Loucy (cell line): Measurements from ENCODE around the gene RIPOR2.

Experiments
- H2AFZ ChIP-seq: fragments of 200-600 bp; sonication (generic); 2 replicates; pipeline ENCODE4 v1.6.0; 2016; ENCODE audit warnings: antibody characterized with exemption, mild to moderate bottlenecking, low read length, moderate library complexity
- H3F3A ChIP-seq: fragments of 200-600 bp; 2 replicates; pipeline ENCODE4 v1.6.0; 2016; ENCODE audit warnings: antibody characterized with exemption, low read depth, mild to moderate bottlenecking
- H3K27me3 ChIP-seq: fragments of 200-600 bp; sonication (generic); 2 replicates; pipeline ENCODE4 v1.6.1; 2014; ENCODE audit warnings: low read length, mild to moderate bottlenecking; ENCODE audit not compliant: insufficient read depth, poor library complexity, severe bottlenecking
- H3K36me3 ChIP-seq: fragments of 200-600 bp; sonication (generic); 2 replicates; pipeline ENCODE4 v1.6.1; 2016; ENCODE audit warnings: low read length; ENCODE audit not compliant: insufficient read depth
- H3K4me1 ChIP-seq: fragments of 200-600 bp; sonication (generic); 2 replicates; pipeline ENCODE4 v1.5.1; 2014; ENCODE audit warnings: low read length, mild to moderate bottlenecking; ENCODE audit not compliant: insufficient read depth, poor library complexity, severe bottlenecking
- H3K4me2 ChIP-seq: fragments of 200-600 bp; sonication (generic); 2 replicates; pipeline ENCODE4 v1.6.0; 2014; ENCODE audit warnings: antibody characterized with exemption, low read length, low read depth, mild to moderate bottlenecking; ENCODE audit not compliant: poor library complexity, severe bottlenecking
- H3K4me3 ChIP-seq: fragments of 200-600 bp; sonication (generic); 2 replicates; pipeline ENCODE4 v1.5.1; 2014; ENCODE audit warnings: low read length, mild to moderate bottlenecking, mixed read lengths; ENCODE audit not compliant: poor library complexity, severe bottlenecking
- H3K79me2 ChIP-seq: fragments of 200-600 bp; sonication (generic); 2 replicates; pipeline ENCODE4 v1.6.1; 2014; ENCODE audit warnings: low read length; ENCODE audit not compliant: insufficient read depth
- H3K9ac ChIP-seq: fragments of 200-600 bp; sonication (generic); 2 replicates; pipeline ENCODE4 v1.6.0; 2014; ENCODE audit warnings: mild to moderate bottlenecking, low read depth, low read length, moderate library complexity; ENCODE audit not compliant: poor library complexity, severe bottlenecking
- H3K9me2 ChIP-seq: fragments of 200-600 bp; sonication (generic); replicated peaks from 2 replicates; pipeline ENCODE4 v1.6.1; 2016; ENCODE audit warnings: low read depth, low read length, mixed read lengths
- H3K9me3 ChIP-seq: fragments of 200-600 bp; sonication (generic); 2 replicates; pipeline ENCODE4 v1.6.1; 2014; ENCODE audit warnings: mild to moderate bottlenecking, antibody characterized with exemption, low read length, low read depth; ENCODE audit not compliant: insufficient read depth
- H4K20me1 ChIP-seq: fragments of 200-600 bp; sonication (generic); 2 replicates; pipeline ENCODE4 v1.6.0; 2014; ENCODE audit warnings: antibody characterized with exemption, low read length, mild to moderate bottlenecking; ENCODE audit not compliant: insufficient read depth, poor library complexity, severe bottlenecking
- CTCF ChIP-seq: fragments of 200-600 bp; sonication (generic); conservative IDR thresholded peaks from 2 replicates; pipeline ENCODE4 v1.5.1; 2014; ENCODE audit warnings: mild to moderate bottlenecking, antibody characterized with exemption, low read length
- EZH2phosphoT487 ChIP-seq: fragments of 200-600 bp; IDR thresholded peaks from 2 replicates; pipeline ENCODE4 v1.6.1; 2018; ENCODE audit warnings: antibody characterized with exemption, mild to moderate bottlenecking, moderate library complexity, borderline replicate concordance

RIPOR2 gene

GRCh38 chr6:24901698-24902328 lies 33.9 kb downstream of the RIPOR2 start:
- Histone ChIP-seq H3K9me2 (no peaks in the 10 kb centered on the region), H3K9ac (no peak overlapping the region), H3K36me3 (peaks cover 37% of the 10 kb centered on the region; the same call in 1 of the 2 replicates), H2AFZ (no peak overlapping the region), H4K20me1 (no peaks in the 10 kb centered on the region), H3K9me3 (no peaks in the 10 kb centered on the region), H3K4me3 (no peak overlapping the region), H3K27me3 (no peaks in the 10 kb centered on the region), H3K4me1 (peaks cover 10% of the 10 kb centered on the region), H3K4me2 (no peak overlapping the region), H3K79me2 (peaks cover 36% of the 10 kb centered on the region; the same call in 1 of the 2 replicates), H3F3A (no peaks in the 10 kb centered on the region)
- TF ChIP-seq EZH2phosphoT487 (no peak), CTCF (no peak)

GRCh38 chr6:24900917-24901697 lies 34.7 kb downstream of the RIPOR2 start:
- Histone ChIP-seq H3K4me3 (no peak overlapping the region), H4K20me1 (no peaks in the 10 kb centered on the region), H3K36me3 (peaks cover 37% of the 10 kb centered on the region; the same call in 1 of the 2 replicates), H3K79me2 (peaks cover 31% of the 10 kb centered on the region; the same call in 1 of the 2 replicates), H3K9ac (no peak overlapping the region), H3K4me2 (no peak overlapping the region), H3K27me3 (no peaks in the 10 kb centered on the region), H2AFZ (no peak overlapping the region), H3K4me1 (peaks cover 10% of the 10 kb centered on the region), H3K9me2 (no peaks in the 10 kb centered on the region), H3F3A (no peaks in the 10 kb centered on the region), H3K9me3 (no peaks in the 10 kb centered on the region)
- TF ChIP-seq CTCF (no peak), EZH2phosphoT487 (no peak)

GRCh38 chr6:24899997-24900325 lies 35.8 kb downstream of the RIPOR2 start:
- TF ChIP-seq EZH2phosphoT487, result no peak
- no peak for TF ChIP-seq CTCF
- H3K4me1 ChIP-seq, result peaks cover 10% of the 10 kb centered on the region
- peaks cover 27% of the 10 kb centered on the region; the same call in 1 of the 2 replicates for H3K79me2 ChIP-seq
- H3K9ac ChIP-seq, result no peak overlapping the region
- H3K4me2 ChIP-seq, result no peak overlapping the region
- H3K36me3 ChIP-seq, result peaks cover 32% of the 10 kb centered on the region; the same call in 1 of the 2 replicates
- H3K4me3 ChIP-seq, result no peak overlapping the region
- H3F3A ChIP-seq, result no peaks in the 10 kb centered on the region
- H2AFZ ChIP-seq, result no peak overlapping the region
- no peaks in the 10 kb centered on the region for H3K27me3 ChIP-seq
- H3K9me2 ChIP-seq, result no peaks in the 10 kb centered on the region
- H3K9me3 ChIP-seq, result no peaks in the 10 kb centered on the region
- no peaks in the 10 kb centered on the region for H4K20me1 ChIP-seq
